Measurements from ENCODE around the gene TRIB2. TPM values are rescaled to one million over a fixed set of nuclear protein-coding genes. Genes with fewer than 3 reads are reported as not detected.
"Not testable (repeated sequence)": the region's sequence is repeated elsewhere in the genome, so short reads cannot be mapped to it uniquely, and the experiment has no call there.

Gene TRIB2
- total RNA-seq, 1 donor, result 79.6 TPM

- H2AFZ ChIP-seq (ENCODE audit: low read length), result no peak overlapping the region
- no peak for DNase-seq (ENCODE audit: insufficient read length, low spot score, missing footprints)
- H3K36me3 ChIP-seq (ENCODE audit: insufficient read depth, low read length), result no peaks in the 10 kb centered on the region
- no peak overlapping the region for H3K27ac ChIP-seq (ENCODE audit: low read depth, low read length)
- H3K27me3 ChIP-seq (ENCODE audit: insufficient read depth, low read length), result no peaks in the 10 kb centered on the region
- no peaks in the 10 kb centered on the region for H3K9me3 ChIP-seq (ENCODE audit: low read depth, low read length)
- no peaks in the 10 kb centered on the region for H3K79me2 ChIP-seq (ENCODE audit: insufficient read depth, low read length)
- TF ChIP-seq CTCF (IDR thresholded peaks at IDR 0.05; ENCODE audit: extremely low read depth, low read depth, low read length), result no peak
- H3K4me3 ChIP-seq (ENCODE audit: insufficient read depth, low read length), result no peak overlapping the region
- H4K20me1 ChIP-seq (ENCODE audit: insufficient read depth, low read length), result no peaks in the 10 kb centered on the region
- peaks cover 7% of the 10 kb centered on the region for H3K4me1 ChIP-seq (ENCODE audit: insufficient read depth, low read length)
- no peak overlapping the region for H3K4me2 ChIP-seq (ENCODE audit: insufficient read depth, low read length)
Observed at GRCh38 chr2:12678186-12678585, 38.5 kb upstream of the TRIB2 start.

GRCh38 chr2:12679550-12680072, 37.1 kb upstream of the TRIB2 start:
- Histone ChIP-seq H3K4me3 (ENCODE audit: insufficient read depth, low read length) (no peak overlapping the region), H3K4me2 (ENCODE audit: insufficient read depth, low read length) (no peak overlapping the region), H3K9me3 (ENCODE audit: low read depth, low read length) (no peaks in the 10 kb centered on the region), H3K27me3 (ENCODE audit: insufficient read depth, low read length) (no peaks in the 10 kb centered on the region), H3K27ac (ENCODE audit: low read depth, low read length) (no peak overlapping the region), H3K79me2 (ENCODE audit: insufficient read depth, low read length) (no peaks in the 10 kb centered on the region), H3K36me3 (ENCODE audit: insufficient read depth, low read length) (no peaks in the 10 kb centered on the region), H3K4me1 (ENCODE audit: insufficient read depth, low read length) (peaks cover 14% of the 10 kb centered on the region), H4K20me1 (ENCODE audit: insufficient read depth, low read length) (no peaks in the 10 kb centered on the region), H2AFZ (ENCODE audit: low read length) (no peak overlapping the region)
- TF ChIP-seq CTCF (IDR thresholded peaks at IDR 0.05; ENCODE audit: extremely low read depth, low read depth, low read length), result no peak
- no peak for DNase-seq (ENCODE audit: insufficient read length, low spot score, missing footprints)

GRCh38 chr2:12680115-12680514, 36.6 kb upstream of the TRIB2 start:
- H3K27me3 ChIP-seq (ENCODE audit: insufficient read depth, low read length); H3K4me2 ChIP-seq (ENCODE audit: insufficient read depth, low read length); H3K4me3 ChIP-seq (ENCODE audit: insufficient read depth, low read length); H2AFZ ChIP-seq (ENCODE audit: low read length); H3K36me3 ChIP-seq (ENCODE audit: insufficient read depth, low read length); H4K20me1 ChIP-seq (ENCODE audit: insufficient read depth, low read length); H3K9me3 ChIP-seq (ENCODE audit: low read depth, low read length); H3K79me2 ChIP-seq (ENCODE audit: insufficient read depth, low read length); DNase-seq (ENCODE audit: insufficient read length, low spot score, missing footprints); H3K27ac ChIP-seq (ENCODE audit: low read depth, low read length): not testable (repeated sequence)
- peaks cover 16% of the 10 kb centered on the region for H3K4me1 ChIP-seq (ENCODE audit: insufficient read depth, low read length)

GRCh38 chr2:12682017-12682416, 34.7 kb upstream of the TRIB2 start:
- H3K27me3 ChIP-seq (ENCODE audit: insufficient read depth, low read length), result no peaks in the 10 kb centered on the region
- H3K4me1 ChIP-seq (ENCODE audit: insufficient read depth, low read length), result peaks cover 11% of the 10 kb centered on the region
- H3K9me3 ChIP-seq (ENCODE audit: low read depth, low read length), result no peaks in the 10 kb centered on the region
- H3K36me3 ChIP-seq (ENCODE audit: insufficient read depth, low read length), result no peaks in the 10 kb centered on the region
- H3K4me2 ChIP-seq (ENCODE audit: insufficient read depth, low read length), result no peak overlapping the region
- no peak overlapping the region for H3K4me3 ChIP-seq (ENCODE audit: insufficient read depth, low read length)
- no peak overlapping the region for H2AFZ ChIP-seq (ENCODE audit: low read length)
- H3K27ac ChIP-seq (ENCODE audit: low read depth, low read length), result no peak overlapping the region
- H4K20me1 ChIP-seq (ENCODE audit: insufficient read depth, low read length), result no peaks in the 10 kb centered on the region
- TF ChIP-seq CTCF (IDR thresholded peaks at IDR 0.05; ENCODE audit: extremely low read depth, low read depth, low read length), result no peak
- DNase-seq (ENCODE audit: insufficient read length, low spot score, missing footprints), result no peak
- no peaks in the 10 kb centered on the region for H3K79me2 ChIP-seq (ENCODE audit: insufficient read depth, low read length)

Data from osteoblast (primary cell).